NOMO-1 treated with dmso at 0.1 percent for 144 hours (cell line): ENCODE measurements around the gene RINT1.
"Not testable (repeated sequence)": the region's sequence is repeated elsewhere in the genome, so short reads cannot be mapped to it uniquely, and the experiment has no call there.

Experiments used
- DNase-seq: peaks from one replicate; lab custom pipeline; 2025; ENCODE audit not compliant: unreplicated experiment; lab: John Stamatoyannopoulos, UW

Gene RINT1

DNA sequence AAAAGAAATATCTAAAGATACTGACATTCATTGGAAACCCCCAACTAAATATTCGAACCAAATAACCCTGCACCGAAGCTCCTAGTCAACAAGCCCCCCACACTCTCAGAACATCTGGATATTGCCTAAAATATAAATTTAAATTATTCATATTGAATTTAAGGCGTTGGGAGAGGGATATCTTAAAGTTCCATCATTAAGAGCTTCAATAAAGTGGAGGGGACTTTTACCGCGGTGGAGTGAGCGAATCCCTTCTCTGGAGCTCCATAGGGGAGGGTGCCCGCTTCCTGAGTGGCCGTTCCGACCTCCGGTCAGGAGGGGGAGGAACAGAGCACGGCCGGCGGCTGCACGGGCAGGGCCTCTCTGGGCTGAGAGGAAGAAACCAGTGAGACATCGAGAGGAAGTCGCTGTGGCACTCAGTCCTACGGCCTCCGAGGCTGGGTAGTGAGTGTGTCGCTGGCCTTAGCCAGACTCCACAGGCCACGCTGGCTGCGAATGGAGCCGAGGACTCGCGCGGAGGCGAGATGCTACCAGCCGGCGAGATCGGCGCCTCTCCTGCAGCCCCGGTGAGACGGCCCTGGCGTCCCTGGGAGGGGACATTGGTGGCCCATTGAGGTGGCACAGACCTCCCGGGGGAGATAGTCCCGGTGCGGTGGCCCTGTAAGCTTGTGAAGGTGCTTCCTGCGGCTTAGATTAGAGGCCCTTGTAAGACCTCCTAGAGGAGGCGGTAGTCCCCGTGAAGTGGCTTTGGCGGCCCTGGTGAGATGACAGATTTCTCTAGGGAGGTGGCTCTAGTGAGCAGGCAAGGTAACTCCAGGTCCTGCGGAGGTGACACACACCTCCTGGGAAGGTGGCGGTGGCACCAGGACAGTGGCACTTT is at the start of gene RINT1:
Gene RINT1 (plus strand): TSS at position 410 of the 880 bp plus-strand sequence. CDS start 115 bp downstream, at position 525.
- peak; percentile 77 for DNase-seq

DNA sequence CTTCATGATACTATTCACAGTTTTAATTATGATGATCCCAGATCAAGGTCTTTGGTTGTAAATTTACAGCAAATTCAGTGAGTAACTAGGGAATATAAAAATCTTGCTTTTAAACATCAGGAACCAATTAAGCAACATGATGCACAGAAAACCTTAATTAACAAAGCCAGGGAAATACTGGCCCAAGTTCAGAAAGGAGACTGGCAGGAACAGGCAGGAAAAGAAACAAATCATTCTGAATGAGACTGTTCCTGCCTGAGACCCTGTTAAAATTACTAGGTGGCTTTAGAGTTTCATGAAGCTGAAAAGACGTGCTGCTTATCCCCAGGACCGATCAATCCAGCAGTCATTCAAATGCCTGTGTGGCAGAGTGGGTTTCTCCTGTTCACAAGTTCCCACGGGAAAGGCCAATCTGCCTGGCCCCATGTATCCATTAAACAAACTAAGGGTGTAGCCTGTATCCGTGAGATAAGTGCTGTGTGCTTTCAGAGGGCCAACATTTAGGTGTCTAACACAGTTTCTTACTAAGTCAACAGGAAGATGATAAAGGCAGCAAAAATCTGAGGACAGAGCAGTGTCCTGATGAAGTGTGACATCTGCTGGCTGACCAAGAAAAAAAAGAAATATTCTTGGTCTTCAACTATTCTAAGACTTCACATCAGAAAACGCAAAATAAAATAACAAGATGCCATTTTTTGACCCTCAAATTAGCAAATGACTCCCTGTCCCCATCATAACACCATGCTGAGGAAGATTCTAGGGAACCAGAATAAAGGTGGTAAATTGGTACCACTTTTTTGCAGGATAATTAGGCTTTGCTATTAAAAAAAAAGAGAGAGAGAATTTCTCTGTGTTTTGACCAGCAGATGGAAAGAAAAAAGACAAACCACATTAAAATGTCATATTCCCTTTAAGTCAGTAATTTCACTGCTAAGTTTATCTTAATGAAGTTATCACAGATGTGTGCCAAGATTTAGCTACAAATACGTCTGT is 44.1 kb upstream of the RINT1 start:
- no peak for DNase-seq

DNA sequence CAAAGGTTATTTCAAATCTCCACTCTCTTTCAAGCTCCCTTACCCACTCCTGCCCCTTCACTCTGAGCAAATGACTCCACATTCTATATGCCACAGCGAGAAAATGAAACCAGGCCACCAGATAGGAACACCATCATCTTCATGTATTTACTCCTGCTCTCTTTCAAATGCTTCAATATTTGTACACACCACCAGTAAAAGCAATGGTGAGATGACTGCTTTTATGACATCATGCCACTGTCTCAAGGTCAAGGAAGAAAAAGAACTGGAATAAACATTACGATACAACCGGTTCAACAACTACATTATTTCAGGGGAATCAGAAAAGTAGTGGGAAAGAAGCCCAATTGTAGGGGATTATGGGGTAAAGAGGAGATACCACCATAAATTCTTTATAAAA is 42.6 kb upstream of the RINT1 start:
- no peak for DNase-seq

DNA sequence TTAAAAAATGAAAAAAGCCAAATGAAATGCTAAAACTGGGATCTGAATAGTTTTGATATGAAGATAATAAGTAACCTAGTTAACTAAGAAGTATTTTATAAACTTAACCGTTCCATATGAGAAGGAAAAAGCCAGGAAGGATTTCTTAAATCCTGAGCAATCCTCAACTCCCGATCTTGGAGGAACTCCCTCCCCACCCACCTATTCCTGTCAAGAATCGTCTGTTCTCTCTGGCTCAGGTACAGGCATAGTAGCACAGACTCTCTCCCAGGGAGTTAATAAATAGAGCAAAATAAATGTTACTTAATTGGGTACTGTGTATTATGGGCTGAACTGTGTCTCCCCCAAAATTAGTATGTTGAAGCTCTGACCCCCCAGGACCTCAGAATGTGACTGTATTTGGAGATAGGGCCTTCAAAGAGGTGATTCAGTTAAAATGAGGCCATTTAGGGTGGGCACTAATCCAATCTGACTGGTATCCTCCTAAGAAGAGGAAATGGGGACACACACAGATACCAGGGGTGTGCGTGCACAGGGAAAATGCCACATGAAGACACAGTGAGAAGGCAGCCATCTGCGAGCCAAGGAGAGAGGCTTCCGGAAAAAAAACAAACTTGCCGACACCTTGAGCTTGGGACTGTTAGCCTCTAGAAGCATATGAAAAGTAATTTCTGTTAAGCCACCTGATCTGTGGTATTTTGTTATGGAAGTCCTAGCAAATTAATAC is 38.6 kb upstream of the RINT1 start:
- no peak for DNase-seq

DNA sequence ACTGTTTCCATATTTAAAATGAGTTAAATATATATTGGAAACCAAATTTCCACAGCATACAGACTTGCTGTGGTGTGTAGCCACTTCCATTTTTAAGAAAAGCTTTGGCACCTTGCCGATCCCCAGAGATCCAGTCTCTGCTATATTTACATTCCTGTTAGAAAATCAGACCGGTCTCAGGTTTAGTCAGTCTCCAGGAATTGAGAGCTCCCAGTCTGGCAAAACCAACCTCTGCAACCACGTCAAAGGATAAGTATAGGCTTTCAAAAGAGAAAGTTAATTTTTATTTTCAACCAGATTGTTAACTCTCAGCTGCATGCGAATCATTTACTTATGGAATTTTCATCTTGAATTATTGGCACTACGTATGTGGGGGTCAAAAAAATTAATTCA is 38.1 kb upstream of the RINT1 start:
- DNase-seq: no peak

DNA sequence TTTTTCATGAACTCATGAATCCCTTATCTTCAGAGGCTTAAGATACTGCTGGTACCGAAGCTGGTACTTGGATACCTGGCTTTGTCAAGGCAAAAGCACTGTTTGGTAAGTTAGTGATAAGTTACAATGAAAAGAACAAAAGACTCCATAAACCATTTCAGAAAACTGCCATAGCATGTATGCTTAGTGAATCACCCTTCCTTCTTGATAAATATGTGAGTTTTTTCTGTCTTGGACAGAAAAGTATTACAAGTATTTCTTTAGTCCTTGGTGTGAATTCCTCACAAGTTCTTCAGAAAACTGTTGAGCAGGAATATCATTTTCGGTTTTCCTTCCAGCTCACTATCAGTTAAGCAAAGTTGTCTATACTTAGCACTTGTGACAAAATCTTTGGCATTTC is 35.5 kb upstream of the RINT1 start:
- no peak for DNase-seq

DNA sequence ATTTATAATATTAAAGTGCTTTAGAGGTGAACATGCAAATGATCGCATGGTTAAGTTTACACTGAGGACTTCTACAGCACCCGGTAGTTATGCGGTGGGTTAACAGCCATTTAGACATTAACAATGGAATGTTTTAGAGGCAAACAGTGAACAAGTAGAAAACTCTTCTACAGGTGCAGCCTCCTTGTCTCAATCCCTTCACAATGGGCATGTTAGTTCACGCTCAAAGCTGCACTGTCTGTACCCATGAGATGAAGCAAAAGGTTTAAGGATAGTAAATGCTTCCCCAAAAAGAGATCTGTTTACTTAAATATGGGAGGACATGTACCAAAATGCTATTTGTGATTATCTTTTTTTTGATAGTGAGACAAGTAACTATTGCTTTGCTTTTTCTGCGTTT is 35.0 kb upstream of the RINT1 start:
- no peak for DNase-seq

DNA sequence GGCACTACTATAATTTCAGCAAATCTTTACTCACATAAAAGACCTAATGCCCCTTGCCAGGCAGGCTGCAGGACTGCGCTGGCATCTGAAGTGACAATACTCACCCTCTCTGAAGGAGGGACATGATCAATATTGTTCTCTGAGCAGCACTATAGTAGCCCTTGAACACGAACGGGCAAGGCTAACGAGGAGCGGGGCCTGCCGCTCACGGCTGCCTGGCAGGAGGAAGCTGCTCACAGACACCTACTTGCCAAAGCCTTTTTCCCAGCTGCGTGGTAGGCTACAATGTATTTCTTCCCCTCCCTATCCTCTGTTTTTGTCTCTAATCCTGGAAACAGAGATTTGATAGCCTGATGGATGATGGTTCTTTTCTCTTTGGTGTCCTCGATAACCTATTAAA is 29.8 kb upstream of the RINT1 start:
- DNase-seq: no peak

DNA sequence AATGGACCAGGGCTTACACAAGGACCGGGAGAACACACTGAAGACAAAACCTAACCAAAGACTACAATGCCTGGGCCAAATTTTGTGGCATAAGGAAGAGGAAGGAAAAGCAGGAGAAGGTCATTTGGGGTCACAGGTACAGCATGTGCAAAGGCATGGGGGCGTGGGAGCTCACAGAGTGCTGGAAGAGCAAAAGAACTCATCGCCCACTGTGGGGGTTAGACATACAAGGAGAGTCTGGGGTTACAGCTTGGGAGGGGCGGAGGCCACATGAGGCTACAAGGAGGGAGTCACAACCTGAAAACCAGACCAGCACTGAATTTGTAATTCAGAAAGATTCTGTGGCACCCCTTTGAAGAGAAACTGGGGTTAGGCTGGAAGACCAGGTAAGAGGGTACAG is 19.6 kb upstream of the RINT1 start:
- no peak for DNase-seq

DNA sequence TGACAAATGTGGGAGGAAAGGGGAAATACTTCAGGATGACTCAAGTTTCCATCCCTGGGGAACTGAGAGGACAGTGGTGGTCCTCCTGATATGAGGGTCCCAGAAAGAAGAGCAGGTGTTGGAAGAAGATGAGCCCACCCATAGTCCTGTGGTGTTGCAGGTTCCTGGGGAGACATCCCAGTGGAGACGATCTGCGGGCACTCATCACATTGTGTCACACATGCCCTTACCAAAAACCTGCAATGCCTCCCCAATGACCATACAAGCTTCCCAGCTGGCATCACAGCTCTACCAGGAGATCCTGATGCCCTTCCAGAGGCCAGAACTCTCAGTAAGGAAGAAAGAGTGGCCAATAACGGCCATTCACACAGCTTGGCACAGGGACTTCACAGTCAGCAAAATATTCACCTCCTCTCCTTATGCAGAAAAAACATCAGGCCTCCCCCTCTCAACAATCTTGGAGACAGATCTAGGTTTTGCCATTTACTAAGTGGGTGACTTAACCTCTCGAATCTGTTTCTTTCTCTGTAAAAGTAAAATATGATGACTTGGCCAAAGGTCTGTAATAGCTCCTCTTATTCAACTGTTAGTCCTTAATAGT is 19.0 kb upstream of the RINT1 start:
- DNase-seq: no peak

DNA sequence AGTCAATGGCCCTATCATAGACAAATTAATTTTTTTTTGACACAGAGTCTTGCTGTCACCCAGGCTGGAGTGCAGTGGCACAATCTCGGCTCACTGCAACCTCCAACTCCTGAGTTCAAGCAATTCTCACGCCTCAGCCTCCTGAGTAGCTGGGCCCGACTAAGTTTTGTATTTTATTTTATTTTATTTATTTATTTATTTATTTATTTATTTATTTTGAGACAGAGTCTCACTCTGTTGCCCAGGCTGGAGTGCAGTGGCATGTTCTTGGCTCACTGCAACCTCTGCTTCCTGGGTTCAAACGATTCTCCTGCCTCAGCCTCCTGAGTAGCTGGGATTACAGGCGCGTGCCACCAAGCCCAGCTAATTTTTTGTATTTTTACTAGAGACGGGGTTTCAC is 16.4 kb upstream of the RINT1 start:
- DNase-seq: not testable (repeated sequence)

DNA sequence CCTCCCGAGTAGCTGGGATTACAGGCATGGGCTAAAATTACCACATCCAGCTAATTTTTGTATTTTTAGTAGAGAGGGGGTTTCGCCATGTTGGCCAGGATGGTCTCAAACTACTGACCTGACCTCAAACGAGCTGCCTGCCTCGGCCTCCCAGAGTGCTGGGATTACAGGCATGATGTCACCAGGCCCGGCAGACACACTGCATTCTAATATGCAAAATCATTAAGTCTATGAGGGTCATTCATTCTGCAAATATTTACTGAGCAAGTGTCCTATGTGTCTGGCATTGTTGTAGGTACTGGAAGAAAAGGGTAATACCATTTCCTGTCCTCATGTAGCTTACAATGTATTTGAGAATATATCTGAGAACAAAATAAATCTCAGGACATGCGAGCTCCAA is 12.6 kb upstream of the RINT1 start:
- no peak for DNase-seq

DNA sequence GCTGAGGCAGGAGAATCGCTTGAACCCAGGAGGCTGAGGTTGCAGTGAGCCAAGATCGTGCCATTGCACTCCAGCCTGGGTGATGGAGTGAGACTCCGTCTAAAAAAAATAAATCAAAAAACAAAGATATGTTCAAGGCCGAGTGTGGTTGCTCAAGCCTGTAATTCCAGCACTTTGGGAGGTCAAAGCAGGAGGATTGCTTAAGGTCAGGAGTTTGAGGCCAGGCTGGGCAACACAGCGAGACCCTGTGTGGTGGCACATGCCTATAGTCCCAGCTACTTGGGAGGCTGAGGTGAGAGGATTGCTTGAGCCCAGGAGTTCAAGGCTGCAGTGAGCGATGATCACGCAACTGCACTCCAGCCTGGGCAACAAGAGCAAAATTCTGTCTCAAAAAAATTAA is 11.4 kb upstream of the RINT1 start:
- DNase-seq: not testable (repeated sequence)

DNA sequence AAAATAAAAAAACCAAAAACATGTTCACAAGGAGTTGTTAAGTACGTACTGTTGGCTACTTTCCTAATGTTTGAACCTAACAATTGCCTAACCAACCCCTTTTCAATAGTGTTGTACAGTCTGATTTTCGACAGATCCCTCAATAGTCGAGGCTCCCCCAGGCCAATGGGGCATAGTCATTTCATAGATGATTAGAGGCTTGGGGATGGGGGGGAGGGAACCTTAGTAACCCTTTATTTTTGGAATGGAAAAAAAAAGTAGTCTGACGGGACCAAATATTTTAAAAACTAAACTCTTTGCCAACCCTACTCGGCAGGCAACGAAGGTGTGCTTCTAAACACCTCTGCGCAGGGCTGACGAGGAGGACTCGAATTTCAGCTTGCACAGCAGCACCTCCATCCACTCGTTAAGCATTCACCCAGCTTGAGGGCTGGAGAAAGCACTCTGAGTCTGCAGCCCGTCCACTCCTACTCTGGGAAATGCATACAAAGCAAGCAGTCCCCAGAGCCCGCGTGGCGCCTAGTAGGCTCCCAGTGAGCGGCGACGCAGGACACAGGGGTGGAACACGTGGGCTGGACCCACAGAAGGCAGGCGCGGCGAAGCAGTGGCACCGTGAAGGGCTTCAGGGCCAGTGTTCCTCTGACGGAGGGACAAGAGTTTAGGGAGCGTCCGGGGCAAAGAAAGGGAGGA is 10.8 kb upstream of the RINT1 start:
- no peak for DNase-seq

DNA sequence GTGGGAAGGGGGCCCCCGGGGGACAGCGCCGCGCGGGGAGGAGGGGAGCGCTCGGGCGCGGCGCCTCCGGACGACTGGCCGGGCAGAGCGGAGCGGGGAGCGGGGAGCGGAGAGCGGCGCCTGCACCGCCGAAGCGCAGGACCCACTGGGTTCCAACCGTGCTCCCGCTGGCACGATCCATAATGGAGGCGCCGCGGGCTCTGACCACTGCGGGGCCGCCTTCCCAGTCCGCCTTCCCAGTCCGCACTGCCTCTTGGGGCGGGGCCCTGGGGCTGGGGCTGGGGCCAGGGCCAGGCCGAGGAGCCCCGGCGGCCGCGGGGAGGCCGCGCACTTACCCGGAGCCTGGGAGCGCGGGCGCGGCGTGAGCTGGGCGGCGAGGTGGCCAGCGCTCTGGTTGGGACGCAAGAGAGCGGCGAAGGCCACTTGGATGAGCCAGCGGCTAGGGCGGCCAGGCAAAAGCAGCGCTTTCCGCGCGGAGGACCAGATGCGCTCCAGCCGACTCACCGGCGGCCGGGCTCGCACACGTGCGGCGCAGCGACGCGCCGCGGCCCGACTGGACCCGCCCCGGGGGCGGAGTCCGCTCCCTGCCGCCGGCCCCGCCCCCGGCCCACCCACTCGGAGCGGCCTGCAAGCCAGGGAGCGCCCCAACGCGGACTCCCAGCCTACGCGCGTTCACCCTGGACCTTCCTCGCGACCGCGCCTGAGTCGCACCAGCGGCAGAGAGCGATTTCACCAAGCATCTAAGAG is 10.1 kb upstream of the RINT1 start, which contains the start of gene PUS7:
Gene PUS7 (minus strand): TSS at position 555 of the 747 bp plus-strand sequence. CDS start 13,759 bp downstream, outside the sequence.
- peak; percentile 24 for DNase-seq

DNA sequence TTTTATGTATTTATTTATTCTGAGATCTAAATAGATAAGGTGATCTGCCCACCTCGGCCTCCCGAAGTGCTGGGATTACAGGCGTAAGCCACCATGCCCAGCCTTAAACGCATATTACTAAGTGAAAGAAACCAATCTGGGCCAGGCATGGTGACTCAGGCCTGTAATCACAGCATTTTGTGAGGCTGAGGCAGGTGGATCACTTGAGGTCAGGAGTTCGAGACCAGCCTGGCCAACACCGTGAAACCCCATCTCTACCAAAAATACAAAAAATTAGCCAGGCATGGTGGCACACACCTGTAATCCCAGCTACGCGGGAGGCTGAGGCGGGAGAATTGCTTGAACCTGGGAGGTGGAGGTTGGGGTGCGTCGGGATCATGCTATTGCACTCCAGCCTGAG is 7.6 kb upstream of the RINT1 start:
- not testable (repeated sequence) for DNase-seq

DNA sequence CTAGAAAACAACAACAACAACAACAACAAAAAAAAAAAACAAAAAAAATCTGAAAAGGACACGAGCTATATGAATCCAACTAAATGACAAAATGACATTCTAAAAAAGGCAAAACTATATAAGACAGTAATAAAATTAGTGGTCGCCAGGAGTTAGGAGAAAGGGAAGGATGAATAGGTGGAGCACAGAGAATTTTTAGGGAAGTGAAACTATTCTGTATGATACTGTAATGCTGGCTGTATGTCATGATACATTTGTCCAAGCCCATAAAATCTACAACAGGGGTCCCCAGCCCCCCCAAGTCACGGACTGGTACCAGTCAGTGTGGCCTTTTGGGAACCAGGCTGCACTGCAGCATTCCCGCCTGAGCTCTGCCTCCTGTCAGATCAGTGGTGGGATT is 7.2 kb upstream of the RINT1 start:
- no peak for DNase-seq

DNA sequence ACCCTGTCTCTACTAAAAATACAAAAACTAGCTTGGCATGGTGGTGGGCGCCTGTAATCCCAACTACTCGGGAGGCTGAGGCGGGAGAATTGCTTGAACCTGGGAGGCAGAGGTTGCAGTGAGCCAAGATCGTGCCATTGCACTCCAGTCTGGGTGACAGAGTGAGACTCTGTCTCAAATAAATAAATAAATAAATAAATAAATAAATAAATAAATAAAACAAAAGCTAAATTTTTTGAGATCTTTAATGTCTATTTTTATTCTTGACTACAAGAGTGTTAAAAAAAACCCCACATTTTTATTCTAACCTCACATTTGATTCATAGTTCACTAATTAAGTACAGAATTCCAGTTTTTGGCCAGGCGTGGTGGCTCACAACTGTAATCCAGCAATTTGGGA is 4.3 kb upstream of the RINT1 start:
- DNase-seq: not testable (repeated sequence)

DNA sequence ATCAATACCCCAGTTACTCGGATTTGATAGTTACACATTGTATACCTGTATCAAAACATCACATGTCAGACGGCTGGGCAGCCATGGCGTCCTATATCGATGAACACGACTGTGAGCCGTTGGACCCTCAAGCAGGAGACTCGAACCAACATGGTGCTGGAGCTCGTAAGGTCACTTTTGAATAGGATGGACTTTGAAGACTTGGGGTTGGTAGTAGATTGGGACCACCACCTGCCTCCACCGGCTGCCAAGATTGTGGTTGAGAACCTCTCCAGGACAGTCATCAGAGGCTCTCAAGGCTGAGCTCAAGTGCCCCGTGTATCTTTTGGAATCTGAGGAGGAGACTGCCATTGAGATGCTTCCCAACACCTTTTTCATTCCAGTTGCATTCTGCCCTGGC is 1.9 kb upstream of the RINT1 start:
- no peak for DNase-seq
